Activated CD8-positive, alpha-beta memory T cell treated with anti-CD3 and anti-CD28 coated beads for 48 hours (primary cell): ENCODE measurements around the gene TEF.

ENCODE experiments used
- DNase-seq, 3 experiments: peaks; one replicate each; pipeline ENCODE4 v3.0.0-alpha.2; 2020; ENCODE audit warnings: low read depth in 2 of 3, low spot score in 2 of 3

Gene TEF

DNA sequence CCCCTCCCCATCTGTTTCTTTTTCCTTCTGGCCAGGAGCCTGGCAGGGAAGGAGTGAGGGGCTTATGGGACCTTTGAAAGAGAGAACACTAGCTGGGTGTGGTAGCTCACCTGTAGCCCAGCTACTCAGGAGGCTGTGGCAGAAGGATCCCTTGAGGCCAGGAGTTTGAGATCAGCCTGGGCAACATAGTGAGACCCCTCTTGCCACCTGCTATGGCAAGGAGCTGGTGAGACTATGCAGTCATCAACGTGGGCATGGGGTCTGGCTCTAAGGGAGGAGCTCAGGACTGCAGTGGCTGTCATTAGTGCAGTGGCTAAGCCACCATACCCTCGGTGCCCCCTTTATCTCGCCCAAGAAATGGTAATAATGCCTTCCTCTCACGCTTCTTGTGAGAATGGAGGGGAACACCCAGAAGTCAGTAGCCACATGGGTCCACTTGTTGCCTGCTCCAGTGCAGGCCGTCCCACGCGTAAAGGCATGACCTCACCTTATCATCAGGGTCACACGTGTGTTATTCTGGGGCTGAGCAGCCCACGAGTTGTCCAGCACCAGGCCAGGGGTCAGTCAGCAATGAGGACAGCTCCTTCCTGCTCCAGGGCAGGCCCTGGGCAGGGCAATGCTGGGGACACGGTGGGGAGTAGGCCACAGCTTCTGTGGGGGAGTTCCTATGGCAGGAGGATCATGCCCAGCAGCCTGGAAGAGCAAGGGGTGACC, 27.7 kb upstream of the TEF start:
- no peak for DNase-seq

DNA sequence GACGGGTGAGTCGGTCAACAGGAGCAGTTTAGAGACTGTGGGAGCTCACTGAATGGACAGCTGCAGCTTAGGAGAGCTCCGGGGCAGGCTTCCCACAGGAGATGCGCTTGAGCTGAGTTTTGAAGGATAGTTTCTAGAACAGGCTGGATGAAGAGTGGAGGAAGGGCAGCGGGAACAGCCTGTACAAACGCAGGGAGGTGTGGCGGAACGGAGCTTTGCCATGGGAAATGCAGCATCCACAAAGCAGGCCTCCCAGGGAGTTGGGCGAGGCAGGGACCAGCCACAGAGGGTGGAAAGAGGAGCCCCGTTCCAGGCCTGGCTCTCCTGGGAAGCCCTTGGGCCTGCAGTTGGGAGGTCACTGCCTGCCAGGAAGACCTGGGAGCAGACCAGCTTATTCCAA, 26.8 kb upstream of the TEF start:
- no peak for DNase-seq

DNA sequence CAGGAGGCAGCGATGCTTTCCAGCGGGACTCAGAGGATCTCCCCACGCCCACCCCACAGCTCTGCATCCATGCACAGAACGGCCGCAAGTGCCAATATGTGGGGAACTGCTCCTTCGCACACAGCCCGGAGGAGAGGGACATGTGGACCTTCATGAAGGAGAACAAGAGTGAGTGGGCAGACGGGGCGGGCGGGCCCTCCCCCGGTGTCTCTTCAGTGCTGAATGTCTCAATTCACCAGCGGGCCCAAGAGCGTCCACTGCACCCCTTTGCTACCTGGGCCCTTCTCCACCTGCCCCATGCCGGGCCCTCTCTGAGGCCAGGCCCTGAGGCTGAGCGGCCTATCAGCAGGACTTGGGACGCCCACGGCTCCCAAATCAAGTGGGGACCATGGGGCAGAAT, 25.8 kb upstream of the TEF start:
- DNase-seq, result no peak

DNA sequence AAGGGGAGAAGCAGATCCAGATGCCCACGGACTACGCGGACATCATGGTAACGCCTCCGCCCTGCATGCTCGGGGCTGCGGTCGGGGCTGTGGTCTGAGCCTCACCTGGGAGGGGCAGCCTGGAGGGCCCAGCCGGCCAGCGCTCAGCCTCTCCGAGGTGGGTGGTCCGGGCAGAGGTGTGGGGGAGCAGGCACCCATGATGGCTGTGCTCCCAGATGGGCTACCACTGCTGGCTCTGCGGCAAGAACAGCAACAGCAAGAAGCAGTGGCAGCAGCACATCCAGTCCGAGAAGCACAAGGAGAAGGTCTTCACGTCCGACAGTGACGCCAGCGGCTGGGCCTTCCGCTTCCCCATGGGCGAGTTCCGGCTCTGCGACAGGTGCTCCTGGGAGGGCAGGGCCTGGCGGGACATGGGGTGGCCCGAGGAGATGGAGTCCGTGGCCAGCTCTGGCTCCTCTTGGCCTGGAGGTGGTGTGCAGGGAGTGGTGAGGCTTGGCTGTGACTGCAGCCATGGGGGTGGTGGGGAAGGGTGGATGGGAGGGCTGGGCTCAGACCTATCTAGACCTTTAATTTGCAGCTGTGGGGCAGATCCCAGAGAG, 25.2 kb upstream of the TEF start:
- no peak for DNase-seq

DNA sequence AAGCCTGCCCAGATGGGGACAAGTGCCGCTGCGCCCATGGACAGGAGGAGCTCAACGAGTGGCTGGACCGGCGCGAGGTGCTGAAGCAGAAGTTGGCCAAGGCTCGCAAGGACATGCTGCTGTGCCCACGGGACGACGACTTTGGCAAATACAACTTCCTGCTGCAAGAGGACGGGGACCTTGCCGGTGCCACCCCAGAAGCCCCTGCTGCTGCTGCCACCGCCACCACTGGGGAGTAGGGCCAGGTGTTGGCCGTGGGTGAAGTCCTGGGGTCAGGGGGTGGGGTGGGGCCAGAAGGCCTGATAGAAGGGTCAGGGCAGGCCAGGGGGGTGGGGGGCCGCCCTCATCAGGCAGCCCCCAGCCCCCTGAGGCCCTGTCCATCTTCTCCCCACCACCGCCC, 24.6 kb upstream of the TEF start:
- DNase-seq, result no peak

DNA sequence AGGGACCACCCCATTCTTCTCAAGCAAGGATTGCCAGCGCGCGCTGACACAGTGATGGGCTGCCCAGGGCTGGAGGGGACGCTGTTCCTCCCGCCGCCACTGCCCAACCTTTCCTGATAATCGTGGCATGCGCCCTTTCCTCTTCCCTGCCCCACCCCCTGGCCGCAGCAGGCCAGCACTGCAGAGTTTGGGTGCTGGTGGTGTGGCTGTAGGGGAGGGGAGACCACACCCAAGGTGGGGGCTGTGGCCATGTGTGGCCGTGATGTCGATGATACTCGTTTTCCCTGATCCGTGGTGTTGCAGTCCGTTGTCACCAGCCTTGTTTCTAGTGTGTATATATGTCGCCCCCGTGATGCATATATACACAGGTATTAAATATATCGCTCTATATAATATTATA, 22.8 kb upstream of the TEF start:
- DNase-seq, result no peak

DNA sequence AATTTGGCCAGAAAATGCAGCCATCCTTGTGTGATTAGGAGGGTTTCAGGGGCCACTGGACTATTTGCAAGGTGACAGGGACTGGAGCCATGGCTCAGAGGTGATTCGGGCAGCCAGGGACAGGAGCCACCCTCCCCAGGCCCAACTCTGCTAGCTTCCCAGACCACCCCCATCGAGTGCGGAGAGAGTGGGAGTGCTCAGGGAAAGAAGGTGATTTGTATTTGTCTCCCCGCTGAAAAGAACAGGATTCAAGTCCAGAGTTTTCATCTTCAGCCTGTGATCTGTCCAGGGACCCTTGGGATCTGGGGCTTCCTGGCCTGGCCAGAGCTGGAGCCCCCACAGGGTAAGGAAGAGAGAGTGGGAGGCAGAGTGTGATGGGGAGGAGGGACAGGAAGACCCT, 22.4 kb upstream of the TEF start:
- no peak for DNase-seq

DNA sequence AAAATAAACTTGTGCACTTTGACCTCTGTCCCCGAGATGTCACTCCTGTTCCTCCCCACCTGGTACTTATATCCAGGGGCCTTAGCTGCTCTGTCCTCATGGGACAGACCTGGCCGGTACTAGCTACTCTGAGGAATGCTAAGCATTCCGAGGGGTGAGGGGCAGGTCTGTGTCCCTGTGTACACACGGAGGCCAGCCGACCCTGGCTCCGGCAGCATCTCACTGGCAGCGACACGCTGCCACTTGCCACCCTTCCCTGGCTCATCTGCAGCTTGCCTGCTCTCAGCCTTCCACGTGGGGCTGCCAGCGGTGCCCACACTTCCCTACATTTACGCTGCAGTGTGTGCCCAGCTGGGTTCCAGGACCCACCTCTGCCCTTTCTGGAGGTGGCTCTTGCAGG, 21.6 kb upstream of the TEF start:
- DNase-seq, result no peak

DNA sequence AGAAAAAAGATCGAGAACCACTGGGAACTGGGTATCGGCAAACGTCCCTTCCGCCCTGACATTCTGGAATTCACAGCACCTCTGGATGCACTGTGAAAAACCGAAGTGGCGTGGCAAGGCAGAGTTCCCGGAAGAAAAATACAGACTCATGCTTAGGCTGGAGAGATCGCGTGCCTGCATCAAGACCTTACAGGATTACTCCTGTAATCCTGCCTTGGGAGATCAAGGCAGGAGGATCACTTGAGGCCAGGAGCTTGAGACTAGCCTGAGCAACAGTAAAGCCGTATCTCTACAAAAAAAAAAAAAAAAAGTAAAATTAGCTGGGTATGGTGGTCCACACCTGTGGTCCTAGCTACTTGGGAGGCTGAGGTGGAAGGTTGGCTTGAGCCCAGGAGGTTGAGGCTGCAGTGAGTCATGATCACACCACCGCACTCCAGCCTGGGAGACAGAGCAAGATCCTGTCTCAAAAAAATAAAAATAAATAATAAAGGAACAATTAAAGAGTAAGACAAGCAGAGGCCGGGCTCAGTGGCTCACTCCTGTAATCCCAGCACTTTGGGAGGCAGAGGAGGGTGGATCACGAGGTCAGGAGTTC, 19.9 kb upstream of the TEF start:
- DNase-seq, result no peak

DNA sequence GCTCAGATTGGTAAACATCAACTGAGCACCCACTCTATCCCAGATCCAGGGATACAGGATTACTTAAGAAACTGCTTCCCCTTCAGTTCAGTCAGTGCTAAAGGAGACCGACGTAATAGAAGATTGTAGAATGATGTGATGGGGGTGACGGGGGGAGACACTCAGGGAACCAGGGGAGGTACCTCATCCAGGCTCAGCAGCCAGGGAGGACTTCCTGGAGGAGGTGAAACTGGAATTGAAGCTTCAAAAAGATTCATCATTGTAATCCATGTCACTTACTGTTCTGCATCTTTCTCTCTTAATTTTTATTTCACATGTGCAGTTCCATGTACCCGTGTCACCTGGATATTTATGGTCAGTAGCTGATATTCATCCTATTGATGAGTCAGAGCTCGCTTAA, 19.1 kb upstream of the TEF start:
- DNase-seq, result no peak

DNA sequence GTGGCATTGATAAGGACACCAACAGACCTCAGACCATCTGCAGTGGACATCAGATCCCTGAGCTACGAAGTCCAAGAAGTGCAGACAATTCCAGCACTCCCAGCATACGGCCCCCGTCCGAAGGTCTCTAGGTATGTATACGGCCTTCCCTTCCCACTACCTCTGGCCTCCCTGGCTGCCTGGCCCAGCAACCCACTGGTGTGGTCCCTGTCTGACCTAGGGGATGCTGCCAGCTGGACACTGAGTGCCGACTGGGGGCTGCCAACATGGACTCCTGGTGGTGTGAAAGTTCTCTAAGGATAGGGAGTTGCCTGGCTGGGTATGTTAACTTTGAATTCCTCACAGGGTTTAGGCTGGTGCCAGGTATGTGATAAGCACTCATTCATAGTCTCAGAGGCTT, 17.5 kb upstream of the TEF start:
- DNase-seq, result no peak

DNA sequence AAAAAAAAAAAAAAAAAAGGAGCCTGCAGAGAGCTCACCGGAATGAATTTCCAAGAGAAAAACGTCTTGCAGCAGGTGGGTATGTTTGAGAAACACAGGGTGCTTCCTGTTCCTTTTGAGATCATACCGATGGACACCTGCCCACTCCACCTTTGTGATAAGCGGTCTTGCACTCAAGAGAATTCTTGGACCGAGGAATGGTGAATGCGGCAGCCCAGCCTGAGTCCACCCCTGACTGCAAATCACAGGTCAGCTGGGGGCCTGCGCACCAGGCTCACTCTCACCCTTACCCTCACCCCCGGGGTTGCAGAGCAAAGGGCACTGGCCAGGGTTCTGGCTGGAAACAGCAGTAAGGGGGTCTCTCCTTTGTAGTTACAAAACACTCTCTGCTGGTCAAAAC, 16.8 kb upstream of the TEF start:
- DNase-seq, result no peak

DNA sequence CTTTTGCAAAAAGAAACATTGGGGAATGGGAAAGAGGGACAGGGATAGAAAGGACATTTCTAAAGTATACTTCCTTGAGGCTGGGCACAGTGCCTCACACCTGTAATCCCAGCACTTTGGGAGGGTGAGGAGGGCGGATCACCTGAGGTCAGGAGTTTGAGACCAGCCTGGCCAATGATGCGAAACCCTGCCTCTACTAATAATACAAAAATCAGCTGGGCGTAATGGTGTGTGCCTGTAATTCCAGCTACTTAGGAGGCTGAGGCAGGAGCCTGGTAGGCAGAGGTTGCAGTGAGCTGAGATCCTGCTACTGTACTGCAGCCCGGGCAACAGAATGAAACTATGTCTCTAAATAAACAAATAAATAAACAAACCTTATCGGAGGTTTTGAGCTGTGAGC, 16.3 kb upstream of the TEF start:
- no peak for DNase-seq

DNA sequence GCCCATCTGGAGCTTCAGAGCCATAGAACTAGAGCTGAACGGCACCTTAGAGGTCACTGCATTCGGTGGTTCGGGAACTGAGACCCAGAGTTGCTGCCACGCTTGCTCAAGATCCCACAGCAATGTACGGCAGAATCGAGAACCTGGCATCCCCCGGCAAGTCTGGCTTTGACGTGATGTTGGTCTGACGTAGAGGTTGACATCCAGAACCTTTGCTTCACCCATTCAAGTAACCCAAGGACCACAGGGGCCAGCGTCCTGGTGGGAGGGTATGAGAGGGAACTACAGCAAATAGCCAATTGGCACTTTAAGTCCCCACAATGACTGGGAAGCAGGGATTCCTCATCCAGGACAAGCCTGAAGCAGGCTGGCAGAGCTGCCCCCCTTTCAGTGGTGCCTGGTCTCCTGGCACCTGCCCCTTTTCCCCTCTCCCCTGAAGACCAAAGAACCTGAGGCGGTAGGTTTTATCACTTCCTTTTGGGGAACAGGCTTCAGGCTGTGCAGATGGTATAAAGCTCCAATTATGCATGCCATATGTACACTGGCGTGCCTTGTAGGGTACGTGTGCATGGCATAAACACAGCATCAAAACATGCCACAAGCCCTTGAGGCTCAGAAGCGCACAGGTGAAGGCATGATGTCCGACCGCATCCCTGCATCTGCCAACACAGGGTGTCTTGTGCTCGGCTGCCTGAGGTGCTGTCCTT, 15.3 kb upstream of the TEF start:
- DNase-seq, result no peak

DNA sequence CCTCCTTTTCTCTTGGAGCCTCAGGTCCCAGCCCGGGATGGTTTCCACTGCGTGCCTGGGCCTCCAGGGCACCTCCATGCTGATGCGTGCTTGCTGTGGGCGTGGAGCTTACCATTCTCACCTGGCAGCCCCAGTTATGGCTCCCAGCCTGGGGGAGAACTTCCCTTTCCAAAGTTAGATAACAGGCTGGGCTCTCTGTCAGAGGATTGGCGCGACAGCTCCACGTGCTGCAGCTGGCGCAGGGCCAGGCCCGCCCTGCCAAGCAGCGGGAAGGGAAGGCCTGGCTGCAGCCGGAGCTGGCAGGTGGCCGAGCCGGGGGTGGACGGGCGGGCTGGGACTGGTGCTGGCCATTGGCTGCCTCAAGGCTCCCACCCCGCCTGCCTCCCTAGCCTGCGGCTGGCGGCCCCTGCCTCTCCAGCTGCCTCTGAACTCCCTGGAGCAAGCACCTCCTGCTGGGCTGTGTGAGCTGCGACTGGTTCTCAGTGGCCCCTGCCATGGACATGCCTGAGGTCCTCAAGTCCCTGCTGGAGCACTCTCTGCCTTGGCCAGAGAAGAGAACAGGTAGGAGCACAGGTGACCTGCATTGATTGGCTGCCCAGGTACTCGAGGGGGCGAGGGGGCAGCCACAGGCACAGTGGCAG, 14.6 kb upstream of the TEF start:
- no peak for DNase-seq

DNA sequence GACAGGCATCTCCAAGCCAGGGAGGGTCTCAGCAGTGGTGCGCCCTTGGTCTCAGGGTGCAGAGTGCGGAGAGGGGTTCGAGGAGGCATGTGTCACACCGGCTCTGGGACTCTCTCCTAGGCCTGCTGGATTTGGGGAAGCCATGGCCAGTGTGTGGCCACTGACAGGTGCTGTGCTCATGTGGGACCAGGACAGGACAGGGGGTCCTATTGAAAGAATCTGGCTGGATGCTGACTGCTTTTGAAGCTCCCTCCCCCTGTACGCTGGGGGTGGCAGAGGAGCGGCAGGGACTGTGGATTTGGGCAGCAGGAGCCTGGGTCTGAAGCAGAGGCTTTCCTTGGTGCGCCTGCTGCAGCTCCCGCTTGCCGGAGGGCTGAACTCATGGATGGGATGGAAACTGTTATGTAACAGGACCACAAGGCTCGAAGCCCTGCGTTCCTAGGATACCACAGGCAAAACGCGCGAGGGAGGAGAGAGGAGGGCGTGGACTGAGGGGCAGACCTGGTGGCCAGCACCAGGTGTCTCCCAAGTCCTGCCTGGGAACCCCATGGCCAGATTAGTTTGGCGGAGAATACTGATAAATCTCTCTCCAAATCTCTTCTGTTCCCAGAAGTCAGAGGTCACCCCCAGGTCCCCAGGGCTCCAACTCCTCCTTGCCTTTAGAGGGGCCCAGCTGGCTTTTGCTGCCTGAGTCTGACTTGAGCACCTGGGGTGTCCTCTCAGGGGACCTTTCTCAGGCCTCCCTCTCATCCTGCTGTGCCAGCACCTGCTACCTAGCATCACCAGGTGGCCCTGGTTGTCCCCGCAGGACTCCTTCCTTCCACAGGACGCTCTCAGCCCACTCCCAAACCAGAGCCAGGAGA, 13.8 kb upstream of the TEF start:
- no peak for DNase-seq

DNA sequence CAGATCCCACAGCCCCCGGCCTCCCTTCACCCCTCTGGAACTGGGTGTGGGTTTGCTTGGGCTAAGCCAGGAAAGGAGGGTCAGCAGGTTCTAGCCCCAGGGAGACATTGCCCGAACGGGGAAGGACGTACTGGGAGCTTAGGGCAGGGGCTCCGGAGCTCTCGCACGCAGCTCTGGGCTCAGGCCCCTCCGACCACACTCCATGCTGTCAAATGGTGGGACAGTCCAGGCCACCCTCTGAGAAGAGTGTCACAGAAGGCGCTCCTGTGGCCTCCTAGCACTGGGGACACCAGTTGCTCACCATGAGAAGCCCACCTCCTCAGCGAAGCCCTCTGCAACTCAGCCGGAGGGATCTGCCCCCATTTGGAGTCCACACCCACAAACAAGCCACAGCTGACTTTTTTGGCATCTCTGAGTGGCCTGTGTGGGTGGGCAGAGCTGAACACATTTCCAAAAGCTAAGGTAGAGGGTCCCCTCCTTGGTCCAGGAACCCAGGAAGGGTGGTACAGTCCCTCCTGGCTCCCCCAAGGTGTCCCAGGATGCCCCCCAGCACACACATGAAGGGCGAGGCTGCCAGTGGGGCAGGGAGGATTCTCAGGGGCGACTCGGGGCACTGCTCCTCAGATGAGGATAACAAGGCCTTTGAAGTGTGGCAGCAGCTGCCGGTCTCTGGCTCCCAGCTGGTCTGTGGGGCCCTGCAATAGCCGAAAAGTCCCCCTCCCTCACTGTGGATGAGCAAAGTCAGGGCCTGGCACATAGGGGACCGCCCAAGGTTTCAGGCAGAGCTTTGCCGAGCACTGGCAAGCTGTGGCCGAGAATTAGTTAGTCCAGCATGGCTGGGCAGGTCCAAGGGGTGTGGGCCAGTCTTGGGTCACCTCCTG, 13.0 kb upstream of the TEF start:
- no peak for DNase-seq

DNA sequence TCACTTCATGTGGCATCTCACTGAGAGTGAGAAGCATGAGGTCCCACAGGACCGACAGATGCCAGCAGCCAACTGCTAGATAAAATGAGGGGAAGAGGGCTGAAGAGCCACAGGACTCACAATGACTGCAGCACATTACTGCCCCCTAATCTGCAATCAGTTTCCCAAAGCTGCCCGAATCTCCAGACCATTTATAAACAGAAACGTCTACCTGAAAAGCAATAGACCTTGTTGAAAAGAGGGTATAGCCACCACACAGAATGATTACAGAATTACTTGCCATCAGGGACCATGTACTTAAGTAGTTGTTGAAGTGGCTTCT, 12.4 kb upstream of the TEF start:
- DNase-seq, result no peak

DNA sequence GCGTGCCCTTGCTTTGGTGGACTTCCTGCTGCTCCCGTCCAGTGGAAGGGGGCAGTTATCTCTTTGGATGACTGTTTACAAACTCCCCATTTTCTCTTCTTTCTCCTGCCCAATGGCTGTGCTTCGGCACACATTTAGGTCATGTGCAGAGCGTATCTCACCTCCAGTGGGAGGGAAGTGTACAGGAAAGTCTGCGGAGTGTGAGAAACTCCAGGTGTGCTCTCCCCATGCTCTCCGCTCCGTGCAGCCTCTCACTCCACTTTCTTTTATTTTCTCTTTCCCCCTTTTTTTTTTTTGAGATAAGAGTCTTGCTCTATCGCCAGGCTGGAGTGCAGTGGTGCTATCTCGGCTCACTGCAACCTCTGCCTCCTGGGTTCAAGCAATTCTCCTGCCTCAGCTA, 11.9 kb upstream of the TEF start:
- no peak for DNase-seq

DNA sequence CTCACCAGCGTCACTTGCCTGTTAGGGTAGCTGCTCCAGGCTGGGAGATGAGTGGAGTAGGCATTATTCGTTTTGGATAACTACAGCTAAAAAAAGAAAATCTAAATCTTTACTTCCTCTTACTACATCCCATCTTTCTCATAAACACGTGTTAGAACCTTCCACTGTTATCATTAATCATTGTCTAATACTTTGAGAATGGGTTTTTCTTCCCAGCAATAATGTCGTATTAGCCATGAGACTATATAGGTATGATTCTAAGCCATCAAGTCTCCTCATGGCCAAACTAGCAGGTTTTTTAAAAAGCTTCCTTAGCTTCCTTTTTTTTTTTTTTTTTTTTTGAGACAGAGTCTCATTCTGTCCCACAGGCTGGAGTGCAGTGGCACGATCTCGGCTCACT, 3.9 kb upstream of the TEF start:
- DNase-seq, result no peak
